GM23338 (cell line): Measurements from ENCODE around the gene LCE7A. TPM values are rescaled to one million over a fixed set of nuclear protein-coding genes. Genes with fewer than 3 reads are reported as not detected.

Experiments
- ATAC-seq: fragments of 200-7000 bp; cut with Tn5 transposase; 3 replicates; pipeline ENCODE4 v1.9.1; 2020
- DNase-seq: peaks from one replicate; pipeline ENCODE4 v3.0.0-alpha.2; 2015; ENCODE audit warnings: low spot score
- H2AFZ ChIP-seq: fragments of 200-600 bp; sonication (generic); 2 replicates; pipeline ENCODE4 v1.8.0; 2016; ENCODE audit warnings: antibody characterized with exemption, mild to moderate bottlenecking, moderate library complexity
- H3F3A ChIP-seq: fragments of 200-600 bp; sonication (generic); replicated peaks from 2 replicates; pipeline ENCODE4 v1.8.0; 2017; ENCODE audit warnings: antibody characterized with exemption, mixed run types, low read depth
- H3K27ac ChIP-seq: fragments of 200-600 bp; sonication (generic); 2 replicates; pipeline ENCODE4 v1.6.1; 2016; ENCODE audit warnings: low read depth
- H3K27me3 ChIP-seq: fragments of 200-600 bp; sonication (generic); 2 replicates; pipeline ENCODE4 v1.8.0; 2016; ENCODE audit warnings: mild to moderate bottlenecking, mixed run types, moderate library complexity; ENCODE audit not compliant: insufficient read depth
- H3K36me3 ChIP-seq: fragments of 200-600 bp; sonication (generic); 2 replicates; pipeline ENCODE4 v1.8.0; 2016; ENCODE audit warnings: mild to moderate bottlenecking; ENCODE audit not compliant: insufficient read depth
- H3K4me1 ChIP-seq: fragments of 200-600 bp; sonication (generic); 2 replicates; pipeline ENCODE4 v1.8.0; 2016; ENCODE audit warnings: mild to moderate bottlenecking, moderate library complexity; ENCODE audit not compliant: insufficient read depth
- H3K4me2 ChIP-seq: fragments of 200-600 bp; sonication (generic); 2 replicates; pipeline ENCODE4 v1.7.1; 2017; ENCODE audit warnings: mixed run types
- H3K4me3 ChIP-seq: fragments of 200-600 bp; sonication (generic); 2 replicates; pipeline ENCODE4 v1.6.1; 2016; ENCODE audit warnings: mixed run types
- H3K79me2 ChIP-seq: fragments of 200-600 bp; sonication (generic); replicated peaks from 2 replicates; pipeline ENCODE4 v1.8.0; 2017; ENCODE audit warnings: mild to moderate bottlenecking; ENCODE audit not compliant: insufficient read depth
- H3K9me2 ChIP-seq: fragments of 200-600 bp; sonication (generic); 2 replicates; pipeline ENCODE4 v1.8.0; 2017; ENCODE audit not compliant: insufficient read depth
- H4K20me1 ChIP-seq: fragments of 200-600 bp; sonication (generic); replicated peaks from 2 replicates; pipeline ENCODE4 v1.8.0; 2017; ENCODE audit warnings: mild to moderate bottlenecking; ENCODE audit not compliant: insufficient read depth
- H3K27ac Mint-ChIP-seq: 2 replicates; pipeline ENCODE4 v1.8.0; 2020; ENCODE audit warnings: inconsistent platforms, mild to moderate bottlenecking, moderate library complexity, mixed read lengths
- H3K27me3 Mint-ChIP-seq: 3 replicates; pipeline ENCODE4 v1.8.0; 2022; ENCODE audit warnings: low read depth, mild to moderate bottlenecking, moderate library complexity, mixed read lengths, inconsistent platforms; ENCODE audit not compliant: insufficient read depth, poor library complexity
- H3K36me3 Mint-ChIP-seq: 3 replicates; pipeline ENCODE4 v1.8.0; 2021; ENCODE audit warnings: low read depth, mild to moderate bottlenecking, inconsistent platforms, moderate library complexity, mixed read lengths
- H3K4me1 Mint-ChIP-seq: 3 replicates; pipeline ENCODE4 v1.8.0; 2020; ENCODE audit warnings: mild to moderate bottlenecking, inconsistent platforms, mixed read lengths
- H3K4me3 Mint-ChIP-seq: 3 replicates; pipeline ENCODE4 v1.8.0; 2021; ENCODE audit warnings: moderate library complexity, mild to moderate bottlenecking, inconsistent platforms, mixed read lengths
- H3K9me3 Mint-ChIP-seq: 3 replicates; pipeline ENCODE4 v1.8.0; 2020; ENCODE audit warnings: moderate library complexity, mild to moderate bottlenecking, inconsistent platforms, mixed read lengths
- EZH2phosphoT487 ChIP-seq: fragments of 200-600 bp; sonication (generic); IDR thresholded peaks from one replicate; pipeline ENCODE4 v1.8.1; 2018; ENCODE audit warnings: antibody characterized with exemption; ENCODE audit not compliant: unreplicated experiment
- JUNB ChIP-seq: IDR thresholded peaks from one replicate; pipeline ENCODE4 v1.6.1; 2016; ENCODE audit warnings: antibody characterized with exemption; ENCODE audit not compliant: unreplicated experiment
- NANOG ChIP-seq: IDR thresholded peaks from 2 replicates; pipeline ENCODE4 v1.6.1; 2016; ENCODE audit warnings: antibody characterized with exemption, borderline replicate concordance
- POLR2AphosphoS5 ChIP-seq: IDR thresholded peaks from 2 replicates; pipeline ENCODE4 v1.6.1; 2016; ENCODE audit warnings: antibody characterized with exemption, low read depth
- STAT1 ChIP-seq: IDR thresholded peaks from one replicate; pipeline ENCODE4 v1.6.1; 2016; ENCODE audit warnings: antibody characterized with exemption; ENCODE audit not compliant: unreplicated experiment
- ZNF114 ChIP-seq: fragments of 250-450 bp; sonication (Bioruptor Pico); IDR thresholded peaks from 2 replicates; pipeline ENCODE4 v1.5.0; 2020; ENCODE audit warnings: mild to moderate bottlenecking, moderate library complexity
- polyA plus RNA-seq: library from polyadenylated mRNA; unstranded; fragments of >200 nt; fragmentation: Nextera tagmentation; extraction: Ambion mirVana; gene quantifications from 2 replicates; pipeline ENCODE4 v1.2.1, GENCODE V29; 2016
- total RNA-seq: library from RNA; depleted of rRNA; stranded (reverse); fragments of >200 nt; shearing (Covaris generic); gene quantifications from 2 replicates; pipeline ENCODE4 v1.2.3, GENCODE V29; 2014
- TF ChIP-seq, protein P1 (sequence below): fragments of 250-450 bp; sonication (Bioruptor Pico); IDR thresholded peaks from 2 replicates; pipeline ENCODE4 v1.5.0; 2020; ENCODE audit warnings: mild to moderate bottlenecking, moderate library complexity
- TF ChIP-seq, protein P2 (sequence below): IDR thresholded peaks from 2 replicates; pipeline ENCODE4 v1.6.1; 2016; ENCODE audit warnings: antibody characterized with exemption
- TF ChIP-seq, protein P3 (sequence below), 2 experiments: fragments of 200-600 bp in 1 of 2; sonication (generic) in 1 of 2; conservative IDR thresholded peaks; 2 replicates each; pipeline versions ENCODE4 v1.5.1 to v1.6.1; 2016 to 2017; ENCODE audit warnings: antibody characterized with exemption in 2 of 2, low read depth in 2 of 2, mild to moderate bottlenecking in 2 of 2, moderate library complexity in 1 of 2

Gene LCE7A
- total and polyA plus RNA-seq, 2 experiments from 2014 or later: not detected

DNA sequence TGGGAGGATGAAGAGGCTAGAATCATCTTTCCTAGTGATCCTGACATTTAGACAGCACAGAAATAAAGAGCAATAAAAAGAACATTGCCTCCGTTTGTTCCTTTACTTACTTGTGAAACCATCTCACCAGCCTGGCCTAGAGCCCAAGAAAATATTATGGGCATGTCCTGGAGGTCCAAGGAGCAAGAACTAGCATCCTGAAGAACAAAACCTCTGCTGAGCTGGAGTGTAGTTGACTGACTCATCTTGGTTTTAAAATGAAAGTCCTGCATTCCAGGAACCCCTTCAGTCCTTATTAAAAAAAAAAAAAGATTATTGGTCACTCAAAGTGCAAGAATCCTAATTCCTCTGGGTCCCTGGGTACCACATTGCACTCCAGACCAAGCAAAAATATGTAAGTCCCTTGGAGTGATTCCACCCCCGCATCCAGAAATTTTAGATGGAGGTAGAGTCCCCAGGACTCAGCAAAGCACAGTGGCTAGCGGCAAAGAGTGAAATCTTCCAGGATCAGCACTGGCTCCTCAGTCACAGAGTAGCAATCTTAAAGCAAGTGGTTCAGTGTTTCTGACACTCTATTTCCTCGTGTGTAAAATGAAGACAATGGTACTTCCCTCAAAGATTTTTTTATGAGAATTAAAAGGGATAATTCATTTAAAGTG, 25.3 kb downstream of the LCE7A start (continued):
- TF ChIP-seq JUNB: no peak
- TF ChIP-seq, protein P1, sequence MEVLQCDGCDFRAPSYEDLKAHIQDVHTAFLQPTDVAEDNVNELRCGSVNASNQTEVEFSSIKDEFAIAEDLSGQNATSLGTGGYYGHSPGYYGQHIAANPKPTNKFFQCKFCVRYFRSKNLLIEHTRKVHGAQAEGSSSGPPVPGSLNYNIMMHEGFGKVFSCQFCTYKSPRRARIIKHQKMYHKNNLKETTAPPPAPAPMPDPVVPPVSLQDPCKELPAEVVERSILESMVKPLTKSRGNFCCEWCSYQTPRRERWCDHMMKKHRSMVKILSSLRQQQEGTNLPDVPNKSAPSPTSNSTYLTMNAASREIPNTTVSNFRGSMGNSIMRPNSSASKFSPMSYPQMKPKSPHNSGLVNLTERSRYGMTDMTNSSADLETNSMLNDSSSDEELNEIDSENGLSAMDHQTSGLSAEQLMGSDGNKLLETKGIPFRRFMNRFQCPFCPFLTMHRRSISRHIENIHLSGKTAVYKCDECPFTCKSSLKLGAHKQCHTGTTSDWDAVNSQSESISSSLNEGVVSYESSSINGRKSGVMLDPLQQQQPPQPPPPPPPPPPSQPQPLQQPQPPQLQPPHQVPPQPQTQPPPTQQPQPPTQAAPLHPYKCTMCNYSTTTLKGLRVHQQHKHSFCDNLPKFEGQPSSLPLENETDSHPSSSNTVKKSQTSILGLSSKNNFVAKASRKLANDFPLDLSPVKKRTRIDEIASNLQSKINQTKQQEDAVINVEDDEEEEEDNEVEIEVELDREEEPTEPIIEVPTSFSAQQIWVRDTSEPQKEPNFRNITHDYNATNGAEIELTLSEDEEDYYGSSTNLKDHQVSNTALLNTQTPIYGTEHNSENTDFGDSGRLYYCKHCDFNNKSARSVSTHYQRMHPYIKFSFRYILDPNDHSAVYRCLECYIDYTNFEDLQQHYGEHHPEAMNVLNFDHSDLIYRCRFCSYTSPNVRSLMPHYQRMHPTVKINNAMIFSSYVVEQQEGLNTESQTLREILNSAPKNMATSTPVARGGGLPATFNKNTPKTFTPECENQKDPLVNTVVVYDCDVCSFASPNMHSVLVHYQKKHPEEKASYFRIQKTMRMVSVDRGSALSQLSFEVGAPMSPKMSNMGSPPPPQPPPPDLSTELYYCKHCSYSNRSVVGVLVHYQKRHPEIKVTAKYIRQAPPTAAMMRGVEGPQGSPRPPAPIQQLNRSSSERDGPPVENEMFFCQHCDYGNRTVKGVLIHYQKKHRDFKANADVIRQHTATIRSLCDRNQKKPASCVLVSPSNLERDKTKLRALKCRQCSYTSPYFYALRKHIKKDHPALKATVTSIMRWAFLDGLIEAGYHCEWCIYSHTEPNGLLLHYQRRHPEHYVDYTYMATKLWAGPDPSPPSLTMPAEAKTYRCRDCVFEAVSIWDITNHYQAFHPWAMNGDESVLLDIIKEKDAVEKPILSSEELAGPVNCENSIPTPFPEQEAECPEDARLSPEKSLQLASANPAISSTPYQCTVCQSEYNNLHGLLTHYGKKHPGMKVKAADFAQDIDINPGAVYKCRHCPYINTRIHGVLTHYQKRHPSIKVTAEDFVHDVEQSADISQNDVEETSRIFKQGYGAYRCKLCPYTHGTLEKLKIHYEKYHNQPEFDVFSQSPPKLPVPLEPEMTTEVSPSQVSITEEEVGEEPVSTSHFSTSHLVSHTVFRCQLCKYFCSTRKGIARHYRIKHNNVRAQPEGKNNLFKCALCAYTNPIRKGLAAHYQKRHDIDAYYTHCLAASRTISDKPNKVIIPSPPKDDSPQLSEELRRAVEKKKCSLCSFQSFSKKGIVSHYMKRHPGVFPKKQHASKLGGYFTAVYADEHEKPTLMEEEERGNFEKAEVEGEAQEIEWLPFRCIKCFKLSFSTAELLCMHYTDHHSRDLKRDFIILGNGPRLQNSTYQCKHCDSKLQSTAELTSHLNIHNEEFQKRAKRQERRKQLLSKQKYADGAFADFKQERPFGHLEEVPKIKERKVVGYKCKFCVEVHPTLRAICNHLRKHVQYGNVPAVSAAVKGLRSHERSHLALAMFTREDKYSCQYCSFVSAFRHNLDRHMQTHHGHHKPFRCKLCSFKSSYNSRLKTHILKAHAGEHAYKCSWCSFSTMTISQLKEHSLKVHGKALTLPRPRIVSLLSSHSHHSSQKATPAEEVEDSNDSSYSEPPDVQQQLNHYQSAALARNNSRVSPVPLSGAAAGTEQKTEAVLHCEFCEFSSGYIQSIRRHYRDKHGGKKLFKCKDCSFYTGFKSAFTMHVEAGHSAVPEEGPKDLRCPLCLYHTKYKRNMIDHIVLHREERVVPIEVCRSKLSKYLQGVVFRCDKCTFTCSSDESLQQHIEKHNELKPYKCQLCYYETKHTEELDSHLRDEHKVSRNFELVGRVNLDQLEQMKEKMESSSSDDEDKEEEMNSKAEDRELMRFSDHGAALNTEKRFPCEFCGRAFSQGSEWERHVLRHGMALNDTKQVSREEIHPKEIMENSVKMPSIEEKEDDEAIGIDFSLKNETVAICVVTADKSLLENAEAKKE (CRISPR knock-in tag): no peak

DNA sequence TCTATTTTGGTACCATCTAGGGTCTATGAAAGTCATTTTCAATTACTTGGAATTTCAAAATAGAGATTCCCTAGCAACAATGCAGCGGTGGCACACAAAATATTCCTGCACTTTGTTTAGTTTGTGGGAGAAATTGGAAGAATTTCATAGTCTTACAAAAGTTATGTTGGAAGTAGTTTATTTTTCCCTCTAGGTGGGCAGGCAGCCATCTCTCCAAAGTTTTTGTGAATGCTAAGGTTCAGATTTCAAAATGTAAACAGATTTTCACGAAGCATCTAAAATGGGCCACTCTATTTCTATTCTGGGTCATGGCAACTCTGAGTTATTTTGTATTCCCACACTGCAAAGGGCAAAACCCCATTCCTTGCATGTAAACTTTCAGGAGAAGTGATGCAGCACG, 26.3 kb downstream of the LCE7A start:
- peaks cover 2% of the 10 kb centered on the region; the same call in 1 of the 3 replicates for H3K9me3 Mint-ChIP-seq
- H3K4me1 Mint-ChIP-seq: no peaks in the 10 kb centered on the region; the same call in 2 of the 3 replicates
- TF ChIP-seq JUNB (no peak), NANOG (no peak), STAT1 (no peak), POLR2AphosphoS5 (no peak), EZH2phosphoT487 (no peak), ZNF114 (no peak)
- TF ChIP-seq, protein P2, sequence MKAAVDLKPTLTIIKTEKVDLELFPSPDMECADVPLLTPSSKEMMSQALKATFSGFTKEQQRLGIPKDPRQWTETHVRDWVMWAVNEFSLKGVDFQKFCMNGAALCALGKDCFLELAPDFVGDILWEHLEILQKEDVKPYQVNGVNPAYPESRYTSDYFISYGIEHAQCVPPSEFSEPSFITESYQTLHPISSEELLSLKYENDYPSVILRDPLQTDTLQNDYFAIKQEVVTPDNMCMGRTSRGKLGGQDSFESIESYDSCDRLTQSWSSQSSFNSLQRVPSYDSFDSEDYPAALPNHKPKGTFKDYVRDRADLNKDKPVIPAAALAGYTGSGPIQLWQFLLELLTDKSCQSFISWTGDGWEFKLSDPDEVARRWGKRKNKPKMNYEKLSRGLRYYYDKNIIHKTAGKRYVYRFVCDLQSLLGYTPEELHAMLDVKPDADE: no peak
- TF ChIP-seq, protein P3, sequence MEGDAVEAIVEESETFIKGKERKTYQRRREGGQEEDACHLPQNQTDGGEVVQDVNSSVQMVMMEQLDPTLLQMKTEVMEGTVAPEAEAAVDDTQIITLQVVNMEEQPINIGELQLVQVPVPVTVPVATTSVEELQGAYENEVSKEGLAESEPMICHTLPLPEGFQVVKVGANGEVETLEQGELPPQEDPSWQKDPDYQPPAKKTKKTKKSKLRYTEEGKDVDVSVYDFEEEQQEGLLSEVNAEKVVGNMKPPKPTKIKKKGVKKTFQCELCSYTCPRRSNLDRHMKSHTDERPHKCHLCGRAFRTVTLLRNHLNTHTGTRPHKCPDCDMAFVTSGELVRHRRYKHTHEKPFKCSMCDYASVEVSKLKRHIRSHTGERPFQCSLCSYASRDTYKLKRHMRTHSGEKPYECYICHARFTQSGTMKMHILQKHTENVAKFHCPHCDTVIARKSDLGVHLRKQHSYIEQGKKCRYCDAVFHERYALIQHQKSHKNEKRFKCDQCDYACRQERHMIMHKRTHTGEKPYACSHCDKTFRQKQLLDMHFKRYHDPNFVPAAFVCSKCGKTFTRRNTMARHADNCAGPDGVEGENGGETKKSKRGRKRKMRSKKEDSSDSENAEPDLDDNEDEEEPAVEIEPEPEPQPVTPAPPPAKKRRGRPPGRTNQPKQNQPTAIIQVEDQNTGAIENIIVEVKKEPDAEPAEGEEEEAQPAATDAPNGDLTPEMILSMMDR (conservative IDR thresholded peaks at IDR 0.05; ENCODE audit: low read depth in 2 of 2): no peak

More for the DNA sequence above, 26.3 kb downstream of the LCE7A start:
- H3K27ac ChIP-seq: no peak overlapping the region
- H3K36me3 ChIP-seq: no peaks in the 10 kb centered on the region
- no peak for ATAC-seq
- no peak overlapping the region for H3K4me2 ChIP-seq
- H3K4me3 ChIP-seq: no peak overlapping the region
- peaks cover 8% of the 10 kb centered on the region; the same call in 1 of the 2 replicates for H3K9me2 ChIP-seq
- no peak for DNase-seq
- H3F3A ChIP-seq: no peaks in the 10 kb centered on the region
- Mint-ChIP-seq H3K36me3 (no peaks in the 10 kb centered on the region), H3K27me3 (no peaks in the 10 kb centered on the region), H3K27ac (no peak overlapping the region), H3K4me3 (no peak overlapping the region)
- H3K27me3 ChIP-seq: no peaks in the 10 kb centered on the region
- no peaks in the 10 kb centered on the region for H3K79me2 ChIP-seq
- H3K4me1 ChIP-seq: no peaks in the 10 kb centered on the region
- H4K20me1 ChIP-seq: no peaks in the 10 kb centered on the region
- H2AFZ ChIP-seq: no peak overlapping the region
